GM18520 (cell line): ENCODE data around the gene XDH.

ENCODE experiments used
- ATAC-seq: cut with Tn5 transposase; IDR thresholded peaks from one replicate; pipeline ENCODE4 v1.9.1; 2021; ENCODE audit not compliant: unreplicated experiment

Gene XDH

GRCh38 chr2:31404302-31404701 is 10.2 kb downstream of the XDH start:
- no peak for ATAC-seq

DNA sequence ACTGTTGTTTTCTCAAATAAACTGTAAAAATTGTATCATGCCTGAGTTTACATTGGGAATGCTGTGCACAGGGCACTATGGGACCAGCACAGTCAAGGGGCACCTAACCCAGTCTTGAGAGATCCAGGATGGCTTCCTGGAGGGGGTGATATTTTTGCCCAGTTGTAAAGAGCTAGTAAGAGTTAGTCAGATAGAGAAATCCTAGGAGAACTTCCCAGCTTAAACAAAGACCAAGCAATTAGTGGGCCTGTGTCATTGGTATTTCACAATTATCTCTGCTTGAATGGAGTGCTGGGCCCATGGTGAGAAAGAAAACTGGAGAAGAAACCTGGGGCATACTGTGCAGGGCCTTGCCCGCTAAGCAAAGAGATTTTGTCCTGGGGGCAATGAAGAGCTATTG is 12.2 kb downstream of the XDH start:
- no peak for ATAC-seq

GRCh38 chr2:31401580-31401979 is 13.0 kb downstream of the XDH start:
- no peak for ATAC-seq

- ATAC-seq = no peak
These were observed 15.7 kb downstream of the XDH start for GRCh38 chr2:31398881-31399280.

GRCh38 chr2:31397094-31397493 is 17.4 kb downstream of the XDH start:
- no peak for ATAC-seq

GRCh38 chr2:31390324-31390723 is 24.2 kb downstream of the XDH start:
- ATAC-seq = no peak

DNA sequence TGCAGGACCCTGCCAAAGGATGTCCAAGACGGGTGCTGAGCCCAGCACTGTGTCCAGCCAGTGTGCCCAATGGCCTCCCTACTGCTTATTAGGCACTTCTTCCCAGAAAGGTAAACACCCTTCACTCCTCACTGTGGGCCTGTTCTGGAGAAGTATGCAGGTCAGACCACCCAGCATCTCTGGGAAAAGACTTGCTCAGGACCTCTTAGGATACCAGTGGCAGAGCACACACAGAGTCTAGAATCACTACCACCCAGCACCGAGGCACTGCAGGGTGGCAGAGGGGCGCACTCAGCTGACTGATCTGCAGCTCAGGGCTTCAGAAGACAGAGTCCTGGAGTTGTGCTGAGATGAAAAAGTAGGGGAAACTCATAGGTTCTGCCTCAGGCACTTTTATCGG is 25.8 kb downstream of the XDH start:
- ATAC-seq = no peak

- ATAC-seq = no peak
These were observed 26.7 kb downstream of the XDH start for GRCh38 chr2:31387850-31388249.

DNA sequence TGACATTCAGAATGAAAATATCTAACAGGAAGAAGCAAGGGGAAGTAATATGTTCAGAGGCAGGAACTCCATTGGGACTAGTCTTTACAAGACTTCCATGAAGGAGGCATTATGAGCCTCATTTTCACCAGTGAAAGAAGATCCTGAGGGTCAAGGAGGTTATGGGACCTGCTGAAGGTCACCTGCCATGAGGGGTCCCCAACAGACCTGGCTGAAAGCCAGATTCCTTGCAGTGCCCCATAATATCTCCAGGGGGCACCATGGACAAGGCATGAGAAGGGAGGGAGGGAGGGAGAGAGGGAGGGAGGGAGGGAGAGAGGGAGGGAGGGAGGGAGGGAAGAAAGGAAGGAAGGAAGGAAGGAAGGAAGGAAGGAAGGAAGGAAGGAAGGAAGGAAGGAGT is 27.9 kb downstream of the XDH start:
- no peak for ATAC-seq

DNA sequence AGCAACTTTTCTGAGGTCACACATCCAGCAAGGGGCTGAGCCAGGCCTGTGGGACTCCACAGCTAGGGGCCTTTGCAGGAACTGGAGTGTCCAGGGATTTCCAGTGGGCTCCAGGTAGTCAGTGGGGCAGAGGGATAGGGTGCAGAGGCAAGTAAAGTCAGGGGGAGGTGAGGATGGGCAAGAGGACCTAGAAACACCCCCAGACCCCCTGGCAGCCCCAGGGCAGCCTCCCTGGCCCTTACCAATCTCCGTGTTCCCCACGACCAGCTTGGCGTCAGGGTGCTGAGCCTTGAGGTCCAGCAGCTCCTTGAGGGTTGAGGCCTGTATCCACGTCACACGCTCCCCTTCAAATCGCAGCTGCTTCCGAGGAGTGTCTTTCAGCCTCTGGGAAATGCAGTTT is 28.4 kb downstream of the XDH start:
- ATAC-seq = no peak

- no peak for ATAC-seq
These were observed 29.7 kb downstream of the XDH start for GRCh38 chr2:31384771-31385276.

DNA sequence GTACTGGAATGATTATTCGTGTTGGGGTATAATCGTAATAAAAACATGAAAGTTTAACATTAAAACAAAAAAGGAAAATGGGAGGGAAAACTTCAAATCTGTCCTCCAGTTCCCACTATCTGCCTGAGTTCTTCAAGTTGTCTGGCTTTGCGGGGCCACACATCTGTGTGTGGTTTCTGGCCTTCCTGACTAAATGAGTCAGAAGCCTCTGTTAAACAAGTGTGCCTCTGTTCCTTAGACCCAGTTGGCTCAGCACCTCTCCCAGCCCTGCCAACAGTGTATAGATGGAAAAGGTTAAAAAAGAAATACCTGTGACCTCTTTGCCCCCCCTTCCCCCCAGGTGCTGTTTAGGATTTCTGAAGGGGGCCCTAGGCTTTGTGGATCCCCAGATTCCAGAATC is 30.2 kb downstream of the XDH start:
- ATAC-seq = no peak

- ATAC-seq = no peak
These were observed 30.9 kb downstream of the XDH start for GRCh38 chr2:31383471-31384153.

GRCh38 chr2:31382452-31383120 is 32.0 kb downstream of the XDH start:
- no peak for ATAC-seq

DNA sequence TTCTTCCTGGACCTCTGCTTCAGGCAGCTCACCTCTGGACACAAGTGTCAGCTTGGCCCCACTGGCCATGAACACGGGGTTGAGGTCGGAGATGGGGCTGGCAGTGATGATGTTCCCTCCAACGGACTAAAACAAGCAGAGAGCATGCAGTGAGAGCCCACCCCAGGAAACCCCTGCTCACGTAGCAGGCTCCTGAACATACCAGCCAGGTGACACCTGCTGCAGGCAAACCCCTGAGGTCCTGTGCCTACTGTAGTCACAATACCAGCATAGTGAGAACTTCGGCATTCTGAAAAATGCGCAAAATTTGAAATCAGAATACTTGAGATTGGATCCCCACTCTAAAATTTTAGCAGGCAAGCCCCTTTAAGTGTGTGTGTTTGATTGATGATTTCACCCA is 32.9 kb downstream of the XDH start:
- no peak for ATAC-seq

GRCh38 chr2:31380243-31380642 is 34.3 kb downstream of the XDH start:
- no peak for ATAC-seq

DNA sequence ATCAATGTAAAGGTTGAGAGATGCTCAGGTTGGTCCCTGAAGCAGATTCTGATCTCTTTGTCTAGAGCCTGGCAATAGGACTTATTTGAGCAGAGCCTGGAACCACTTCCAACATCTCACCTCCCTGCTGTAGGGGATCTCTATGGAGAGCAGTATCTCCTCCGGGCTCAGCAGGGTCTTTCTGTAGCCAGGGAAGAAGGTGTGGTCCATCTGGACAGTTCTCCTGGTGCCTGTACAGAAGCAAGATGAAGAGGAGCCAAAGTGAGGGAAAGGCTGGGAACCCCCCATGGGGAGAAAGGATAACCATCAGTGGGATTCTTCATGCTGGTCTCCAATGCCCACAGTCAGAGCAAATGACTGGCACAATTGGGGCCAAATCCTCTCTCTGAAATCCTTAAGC is 34.8 kb downstream of the XDH start:
- no peak for ATAC-seq

DNA sequence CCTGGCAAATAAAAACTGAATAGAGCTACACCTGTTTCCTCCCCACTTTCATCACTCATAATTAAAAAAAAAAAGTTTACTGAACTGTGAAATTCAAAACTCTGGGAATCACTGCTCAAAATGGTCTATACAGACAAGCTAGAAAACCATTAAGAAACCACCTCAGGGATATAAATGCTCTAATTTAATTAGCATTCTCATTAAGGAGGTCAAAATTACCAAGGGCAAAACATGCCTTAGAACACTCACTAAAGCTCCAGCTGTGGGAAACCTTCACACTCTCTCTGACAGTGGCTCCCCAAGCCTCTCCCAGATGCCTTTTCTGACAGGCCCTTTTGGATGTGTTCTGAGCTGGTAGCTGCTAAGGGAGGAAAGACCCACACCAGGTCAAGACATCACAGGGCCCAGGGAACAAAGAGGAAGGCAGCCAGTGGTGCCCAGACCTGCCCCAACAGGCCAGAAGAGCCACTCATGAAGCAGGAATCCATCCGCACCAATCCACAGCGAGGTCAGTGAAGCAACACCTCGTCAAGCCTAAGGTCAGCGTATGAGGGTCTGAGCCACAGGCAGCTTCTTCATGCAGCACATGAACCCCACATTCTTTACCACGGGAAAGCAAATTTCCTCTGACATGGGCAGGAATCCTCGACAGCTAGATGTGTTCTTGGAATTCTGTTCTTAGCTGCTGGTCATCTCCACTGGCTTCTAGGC is 35.6 kb downstream of the XDH start:
- ATAC-seq = no peak

DNA sequence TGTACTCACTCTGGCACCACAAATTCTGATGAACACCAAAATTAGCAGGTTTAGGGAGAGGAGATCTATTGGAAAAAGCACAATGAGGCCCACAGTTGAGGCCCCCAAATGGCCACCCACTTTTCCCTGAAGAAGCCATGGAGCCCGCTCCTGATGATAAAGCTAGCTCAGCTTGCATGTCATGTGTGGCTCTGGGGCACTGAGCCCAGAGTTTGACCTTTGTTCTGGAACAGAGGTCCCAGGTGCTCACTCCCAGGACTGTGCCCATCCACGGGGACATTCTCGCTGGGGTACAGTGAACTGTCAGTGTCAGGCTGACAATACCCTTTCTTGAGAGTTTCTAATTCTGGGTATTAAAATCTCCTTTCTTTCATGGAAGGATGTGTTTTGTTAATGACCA is 36.2 kb downstream of the XDH start:
- no peak for ATAC-seq

DNA sequence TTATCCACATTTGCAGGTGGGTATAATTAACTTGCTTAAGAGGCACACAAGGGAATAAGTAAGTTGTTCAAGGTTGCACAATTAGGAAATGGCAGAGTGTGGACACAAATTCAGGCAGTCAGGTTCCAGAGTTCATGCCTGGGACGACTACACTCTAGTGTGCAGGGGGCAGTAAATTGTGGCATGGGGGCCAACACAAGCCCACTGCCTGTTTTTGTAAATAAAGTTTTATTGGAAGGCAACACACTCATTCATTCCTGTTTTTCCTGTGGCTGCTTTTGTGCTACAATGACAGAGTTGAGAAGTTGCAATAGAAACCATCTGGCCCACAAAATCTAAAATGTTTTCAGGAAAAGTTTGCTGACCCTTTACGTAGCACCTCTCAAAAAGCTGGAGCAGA is 41.4 kb downstream of the XDH start:
- no peak for ATAC-seq

GRCh38 chr2:31372097-31372496 is 42.4 kb downstream of the XDH start:
- ATAC-seq = no peak

DNA sequence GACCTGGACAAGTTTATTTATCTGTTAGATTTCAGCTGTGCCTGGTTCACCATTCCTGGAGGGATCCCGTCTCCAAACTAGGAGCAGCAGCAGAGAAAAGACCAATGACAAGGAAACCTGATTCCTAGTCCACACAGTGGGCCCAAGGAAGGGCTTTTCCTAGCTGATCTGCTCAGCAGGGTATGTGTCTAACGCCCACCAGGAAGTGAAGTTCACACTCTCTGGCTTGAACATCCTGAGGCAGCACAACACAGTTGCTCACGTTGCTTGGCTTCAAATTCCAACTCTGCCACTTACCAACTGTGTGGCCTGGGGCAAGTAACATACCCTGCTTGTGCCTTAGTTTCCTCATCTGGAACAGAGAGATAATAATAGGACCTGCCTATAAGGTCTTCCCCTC is 42.9 kb downstream of the XDH start:
- ATAC-seq = no peak
